Astrocyte (in vitro differentiated cells and primary cell): Measurements from ENCODE around the gene DBR1. TPM values are rescaled to one million over a fixed set of nuclear protein-coding genes. Genes with fewer than 3 reads are reported as not detected.

Source experiments
- DNase-seq: peaks from one replicate; pipeline ENCODE4 v3.0.0-alpha.2; 2010; ENCODE audit warnings: low read depth
- FAIRE-seq: peaks from 2 replicates; lab custom pipeline; 2011; peaks lifted over from hg19 to GRCh38; lab: Jason Lieb, UNC
- H2AFZ ChIP-seq: 2 replicates; pipeline ENCODE4 v1.6.0; 2012; ENCODE audit warnings: low read depth, low read length, inconsistent platforms
- H3K27ac ChIP-seq: 2 replicates; pipeline ENCODE4 v1.5.1; 2011; ENCODE audit warnings: low read depth, low read length, inconsistent platforms
- H3K27me3 ChIP-seq: 2 replicates; pipeline ENCODE4 v1.6.0; 2011; ENCODE audit warnings: low read length, inconsistent platforms; ENCODE audit not compliant: insufficient read depth
- H3K36me3 ChIP-seq: 2 replicates; pipeline ENCODE4 v1.5.1; 2011; ENCODE audit warnings: low read length, inconsistent platforms; ENCODE audit not compliant: insufficient read depth
- H3K4me1 ChIP-seq: 2 replicates; pipeline ENCODE4 v1.5.1; 2011; ENCODE audit warnings: low read length, inconsistent platforms; ENCODE audit not compliant: insufficient read depth
- H3K4me2 ChIP-seq: 2 replicates; pipeline ENCODE4 v1.6.0; 2012; ENCODE audit warnings: low read length, inconsistent platforms
- H3K4me3 ChIP-seq: 2 replicates; pipeline ENCODE4 v1.5.1; 2011; ENCODE audit warnings: low read depth, mild to moderate bottlenecking, low read length, inconsistent platforms; ENCODE audit not compliant: insufficient read depth
- H3K79me2 ChIP-seq: 2 replicates; pipeline ENCODE4 v1.6.0; 2012; ENCODE audit warnings: mild to moderate bottlenecking, low read length, inconsistent platforms; ENCODE audit not compliant: insufficient read depth
- H3K9ac ChIP-seq: 2 replicates; pipeline ENCODE4 v1.6.0; 2012; ENCODE audit warnings: mild to moderate bottlenecking, low read length, inconsistent platforms
- H3K9me3 ChIP-seq: 2 replicates; pipeline ENCODE4 v1.5.1; 2012; ENCODE audit warnings: low read depth, mild to moderate bottlenecking, low read length, inconsistent platforms; ENCODE audit not compliant: insufficient read depth
- H4K20me1 ChIP-seq: 2 replicates; pipeline ENCODE4 v1.6.0; 2012; ENCODE audit warnings: low read length, inconsistent platforms; ENCODE audit not compliant: insufficient read depth
- H3K27ac Mint-ChIP-seq: one replicate; pipeline ENCODE4 v1.8.0; 2021; ENCODE audit warnings: mild to moderate bottlenecking, mixed read lengths; ENCODE audit not compliant: unreplicated experiment
- H3K27me3 Mint-ChIP-seq: one replicate; pipeline ENCODE4 v1.8.0; 2021; ENCODE audit warnings: low read depth, mixed read lengths; ENCODE audit not compliant: unreplicated experiment
- H3K36me3 Mint-ChIP-seq: one replicate; pipeline ENCODE4 v1.8.0; 2021; ENCODE audit warnings: low read depth, mixed read lengths; ENCODE audit not compliant: unreplicated experiment
- H3K4me1 Mint-ChIP-seq: one replicate; pipeline ENCODE4 v1.8.0; 2021; ENCODE audit warnings: low read depth, mixed read lengths; ENCODE audit not compliant: unreplicated experiment
- H3K4me3 Mint-ChIP-seq: one replicate; pipeline ENCODE4 v1.8.0; 2021; ENCODE audit warnings: mild to moderate bottlenecking, moderate library complexity, mixed read lengths; ENCODE audit not compliant: unreplicated experiment
- H3K9me3 Mint-ChIP-seq: one replicate; pipeline ENCODE4 v1.8.0; 2021; ENCODE audit warnings: mild to moderate bottlenecking, mixed read lengths; ENCODE audit not compliant: unreplicated experiment
- EZH2 ChIP-seq: IDR thresholded peaks from 2 replicates; pipeline ENCODE4 v1.6.1; 2012; ENCODE audit warnings: mild to moderate bottlenecking, low read length, inconsistent platforms; ENCODE audit not compliant: insufficient read depth
- total RNA-seq: library from RNA; stranded (reverse); gene quantifications from 2 replicates; pipeline ENCODE4 v1.2.1, GENCODE V29; 2021
- TF ChIP-seq, protein P1 (sequence below): IDR thresholded peaks from 2 replicates; pipeline ENCODE4 v1.5.1; 2011; ENCODE audit warnings: low read depth, mild to moderate bottlenecking, inconsistent platforms, low read length, moderate library complexity; ENCODE audit not compliant: insufficient read depth

The DBR1 gene
- total RNA-seq, 1 donor from 2014 or later = 14.8 TPM

DNA sequence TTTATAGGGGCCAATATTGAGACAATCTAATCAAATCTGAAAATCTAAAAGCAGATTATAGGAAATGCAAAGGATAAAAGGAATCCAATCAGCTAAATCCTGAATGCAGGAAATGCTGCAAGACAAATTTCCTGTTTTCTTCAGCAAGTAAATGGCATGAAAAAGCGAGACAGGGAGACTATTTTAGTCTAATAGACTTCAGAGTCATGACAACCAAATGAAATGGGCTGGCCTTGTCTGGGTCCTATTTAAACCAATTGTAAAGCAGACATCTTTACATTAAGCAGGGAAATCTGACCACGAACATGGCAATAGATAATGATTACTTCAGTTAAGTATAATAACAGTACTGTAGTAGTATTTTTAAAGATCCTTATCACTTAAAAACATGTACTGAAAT, 2.1 kb downstream of the DBR1 start:
- H3K4me2 ChIP-seq = no peak overlapping the region

DNA sequence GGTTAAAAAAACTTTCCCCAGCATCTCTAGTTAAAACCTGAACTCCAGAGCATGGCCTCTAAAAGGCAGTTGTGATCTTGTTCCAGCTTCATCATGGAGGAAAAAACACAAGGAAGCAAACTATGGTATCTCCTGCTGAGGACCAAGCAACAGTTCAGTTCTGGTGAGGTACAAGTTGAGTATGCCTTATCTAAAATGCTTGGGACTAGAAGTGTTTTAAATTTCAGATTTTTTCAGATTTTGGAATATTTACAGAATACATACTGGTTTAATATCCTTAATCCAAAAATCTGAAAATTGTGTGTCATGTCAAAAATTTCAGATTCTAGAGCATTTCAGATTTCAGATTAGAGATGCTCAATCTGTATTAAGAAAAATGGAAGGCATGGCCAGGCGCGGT, 9.7 kb downstream of the DBR1 start:
- DNase-seq (no peak), FAIRE-seq (no peak)
- no peaks in the 10 kb centered on the region for H3K4me1 ChIP-seq
- H3K27ac ChIP-seq = no peak overlapping the region
- no peaks in the 10 kb centered on the region for H3K27me3 ChIP-seq
- no peaks in the 10 kb centered on the region for H3K9me3 ChIP-seq
- no peak overlapping the region for H3K4me2 ChIP-seq
- H4K20me1 ChIP-seq = peaks cover 3% of the 10 kb centered on the region
- Mint-ChIP-seq H3K4me1 (no peaks in the 10 kb centered on the region), H3K36me3 (peaks cover 19% of the 10 kb centered on the region), H3K9me3 (no peaks in the 10 kb centered on the region), H3K27me3 (no peaks in the 10 kb centered on the region), H3K27ac (no peak overlapping the region), H3K4me3 (no peak overlapping the region)
- no peak overlapping the region for H3K9ac ChIP-seq
- H2AFZ ChIP-seq = no peak overlapping the region
- H3K36me3 ChIP-seq = peaks cover 38% of the 10 kb centered on the region
- TF ChIP-seq, protein P1, sequence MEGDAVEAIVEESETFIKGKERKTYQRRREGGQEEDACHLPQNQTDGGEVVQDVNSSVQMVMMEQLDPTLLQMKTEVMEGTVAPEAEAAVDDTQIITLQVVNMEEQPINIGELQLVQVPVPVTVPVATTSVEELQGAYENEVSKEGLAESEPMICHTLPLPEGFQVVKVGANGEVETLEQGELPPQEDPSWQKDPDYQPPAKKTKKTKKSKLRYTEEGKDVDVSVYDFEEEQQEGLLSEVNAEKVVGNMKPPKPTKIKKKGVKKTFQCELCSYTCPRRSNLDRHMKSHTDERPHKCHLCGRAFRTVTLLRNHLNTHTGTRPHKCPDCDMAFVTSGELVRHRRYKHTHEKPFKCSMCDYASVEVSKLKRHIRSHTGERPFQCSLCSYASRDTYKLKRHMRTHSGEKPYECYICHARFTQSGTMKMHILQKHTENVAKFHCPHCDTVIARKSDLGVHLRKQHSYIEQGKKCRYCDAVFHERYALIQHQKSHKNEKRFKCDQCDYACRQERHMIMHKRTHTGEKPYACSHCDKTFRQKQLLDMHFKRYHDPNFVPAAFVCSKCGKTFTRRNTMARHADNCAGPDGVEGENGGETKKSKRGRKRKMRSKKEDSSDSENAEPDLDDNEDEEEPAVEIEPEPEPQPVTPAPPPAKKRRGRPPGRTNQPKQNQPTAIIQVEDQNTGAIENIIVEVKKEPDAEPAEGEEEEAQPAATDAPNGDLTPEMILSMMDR = no peak
- no peak for TF ChIP-seq EZH2
- no peak overlapping the region for H3K4me3 ChIP-seq
- H3K79me2 ChIP-seq = no peaks in the 10 kb centered on the region

More for the DNA sequence above, 2.1 kb downstream of the DBR1 start:
- H3K36me3 ChIP-seq = peaks cover 12% of the 10 kb centered on the region
- FAIRE-seq (no peak), DNase-seq (no peak)
- H3K4me3 ChIP-seq = no peak overlapping the region
- H3K27me3 ChIP-seq = no peaks in the 10 kb centered on the region
- H3K9me3 ChIP-seq = no peaks in the 10 kb centered on the region
- Mint-ChIP-seq H3K4me1 (peaks cover 4% of the 10 kb centered on the region), H3K36me3 (peaks cover 3% of the 10 kb centered on the region), H3K4me3 (peak overlapping the region; percentile 58), H3K9me3 (no peaks in the 10 kb centered on the region), H3K27ac (no peak overlapping the region), H3K27me3 (no peaks in the 10 kb centered on the region)
- H3K4me1 ChIP-seq = peaks cover 7% of the 10 kb centered on the region
- peaks cover 31% of the 10 kb centered on the region for H3K79me2 ChIP-seq
- TF ChIP-seq, protein P1 = no peak
- no peak for TF ChIP-seq EZH2
- H3K9ac ChIP-seq = no peak overlapping the region
- H2AFZ ChIP-seq = no peak overlapping the region
- H3K27ac ChIP-seq = no peak overlapping the region
- H4K20me1 ChIP-seq = no peaks in the 10 kb centered on the region

DNA sequence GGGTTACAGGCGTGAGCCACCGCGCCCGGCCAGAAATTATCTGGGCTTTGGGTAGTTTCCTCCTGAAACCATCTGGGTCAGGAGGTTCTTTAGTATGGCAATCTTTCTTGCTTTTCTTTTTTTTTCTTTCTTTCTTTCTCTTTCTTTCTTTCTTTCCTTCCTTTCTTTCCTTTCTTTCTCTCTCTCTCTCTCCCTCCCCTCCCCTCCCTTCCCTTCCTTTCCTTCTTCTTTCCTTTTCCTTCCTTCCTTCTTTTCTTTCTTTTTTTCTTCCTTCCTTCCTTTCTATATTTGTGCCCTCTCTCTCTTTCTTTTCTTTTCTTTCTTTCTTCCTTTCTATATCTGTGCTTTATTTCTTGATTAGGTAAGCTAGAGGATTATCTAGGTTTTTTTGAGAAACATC, 17.0 kb downstream of the DBR1 start:
- no peaks in the 10 kb centered on the region for H3K79me2 ChIP-seq
- Mint-ChIP-seq H3K36me3 (peaks cover 7% of the 10 kb centered on the region), H3K27me3 (peaks cover 1% of the 10 kb centered on the region), H3K4me3 (no peak overlapping the region), H3K9me3 (peaks cover 5% of the 10 kb centered on the region), H3K4me1 (no peaks in the 10 kb centered on the region), H3K27ac (no peak overlapping the region)
- DNase-seq (no peak), FAIRE-seq (no peak)
- H3K4me1 ChIP-seq = no peaks in the 10 kb centered on the region
- TF ChIP-seq, protein P1 = no peak
- no peak for TF ChIP-seq EZH2
- H4K20me1 ChIP-seq = peaks cover 3% of the 10 kb centered on the region
- no peaks in the 10 kb centered on the region for H3K27me3 ChIP-seq
- peaks cover 14% of the 10 kb centered on the region for H3K36me3 ChIP-seq
- no peak overlapping the region for H3K4me3 ChIP-seq
- no peak overlapping the region for H3K4me2 ChIP-seq
- no peak overlapping the region for H3K9ac ChIP-seq
- H2AFZ ChIP-seq = no peak overlapping the region
- H3K27ac ChIP-seq = no peak overlapping the region
- H3K9me3 ChIP-seq = no peaks in the 10 kb centered on the region
